Putamen (tissue), 1 donor: Measurements from ENCODE around the gene RNF138.
"Not testable (repeated sequence)": the region's sequence is repeated elsewhere in the genome, so short reads cannot be mapped to it uniquely, and the experiment has no call there.

Experiments used
- DNase-seq: peaks from one replicate; pipeline ENCODE4 v3.0.0-alpha.2; 2016; ENCODE audit warnings: low spot score

The RNF138 gene

DNA sequence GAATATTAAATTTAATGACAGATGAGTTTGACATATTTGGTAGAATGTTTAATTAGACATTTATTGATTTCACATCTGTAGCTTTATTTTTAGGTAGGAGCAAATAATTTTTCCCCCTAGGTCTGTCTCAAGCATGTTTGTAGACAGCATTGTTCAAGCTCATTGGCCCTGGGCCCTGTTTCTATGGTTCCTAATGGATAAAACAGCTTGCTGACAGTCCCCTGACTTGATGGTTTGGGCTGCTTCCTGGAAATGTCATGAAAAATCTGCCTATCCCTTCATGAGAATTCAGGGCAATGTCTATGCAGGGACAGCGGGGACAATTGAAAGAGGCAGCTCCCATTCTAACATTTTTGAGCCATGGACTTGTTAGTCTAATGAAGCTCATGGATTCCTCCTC is 83.6 kb downstream of the RNF138 start:
- peak; percentile 10 for DNase-seq

- DNase-seq: not testable (repeated sequence)
These were observed 85.1 kb downstream of the RNF138 start for GRCh38 chr18:32176745-32177144.

DNA sequence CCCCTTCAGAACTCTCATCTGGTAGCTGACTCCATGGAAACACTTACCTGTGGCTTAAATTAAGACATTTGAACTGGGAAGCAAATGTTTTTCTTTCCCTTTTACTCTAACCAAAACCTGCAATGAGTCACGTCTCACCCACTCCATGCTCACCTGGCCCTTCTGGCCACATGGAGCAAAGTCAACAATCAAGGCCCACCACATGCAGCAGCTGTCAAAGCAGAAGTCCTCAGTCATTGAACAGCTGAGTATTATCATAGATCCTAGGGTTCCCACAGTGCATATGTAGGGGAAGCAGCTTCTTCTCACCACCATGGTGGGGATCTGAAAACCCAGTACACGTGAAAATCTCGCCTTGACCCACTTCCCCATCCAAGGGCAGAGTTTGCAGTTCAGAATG is 85.9 kb downstream of the RNF138 start:
- no peak for DNase-seq
